GM12874 (cell line): ENCODE data around the gene TSHR.

ENCODE experiments used
- TF ChIP-seq, protein P1 (sequence below): IDR thresholded peaks from 2 replicates; pipeline ENCODE4 v1.5.1; 2011; ENCODE audit warnings: low read depth, mild to moderate bottlenecking, control low read depth, low read length, moderate library complexity; ENCODE audit not compliant: insufficient read depth

TSHR gene

DNA sequence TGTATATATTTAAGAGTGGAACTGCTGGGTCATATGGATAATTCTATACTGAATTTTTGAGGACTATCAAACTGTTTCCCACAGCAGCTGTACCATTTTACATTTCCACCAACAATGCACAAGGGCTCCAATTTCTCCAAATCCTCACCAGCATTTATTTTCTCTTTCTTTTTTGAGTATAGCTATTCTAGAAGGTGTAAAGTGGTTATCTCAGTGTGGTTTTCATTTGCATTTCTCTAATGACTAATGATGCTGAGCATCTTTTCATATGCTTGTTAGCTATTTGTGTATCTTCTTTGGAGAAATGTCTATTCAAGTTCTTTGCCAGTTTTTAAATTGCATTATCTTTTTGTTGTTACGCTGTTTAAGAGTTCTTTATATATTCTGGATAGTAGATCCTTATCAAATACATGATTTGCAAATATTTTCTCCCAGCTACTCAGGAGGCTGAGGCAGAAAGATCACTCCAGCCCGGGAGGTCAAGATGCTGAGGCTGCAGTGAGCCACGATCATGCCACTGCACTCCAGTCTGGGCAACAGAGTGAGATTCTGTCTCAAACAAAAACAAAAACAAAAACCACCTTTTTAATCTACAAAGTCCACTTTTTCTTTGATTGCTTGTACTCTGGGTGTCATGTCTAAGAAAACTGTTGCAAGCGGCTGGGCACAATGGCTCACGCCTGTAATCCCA lies 232.6 kb downstream of the TSHR start:
- TF ChIP-seq, protein P1, sequence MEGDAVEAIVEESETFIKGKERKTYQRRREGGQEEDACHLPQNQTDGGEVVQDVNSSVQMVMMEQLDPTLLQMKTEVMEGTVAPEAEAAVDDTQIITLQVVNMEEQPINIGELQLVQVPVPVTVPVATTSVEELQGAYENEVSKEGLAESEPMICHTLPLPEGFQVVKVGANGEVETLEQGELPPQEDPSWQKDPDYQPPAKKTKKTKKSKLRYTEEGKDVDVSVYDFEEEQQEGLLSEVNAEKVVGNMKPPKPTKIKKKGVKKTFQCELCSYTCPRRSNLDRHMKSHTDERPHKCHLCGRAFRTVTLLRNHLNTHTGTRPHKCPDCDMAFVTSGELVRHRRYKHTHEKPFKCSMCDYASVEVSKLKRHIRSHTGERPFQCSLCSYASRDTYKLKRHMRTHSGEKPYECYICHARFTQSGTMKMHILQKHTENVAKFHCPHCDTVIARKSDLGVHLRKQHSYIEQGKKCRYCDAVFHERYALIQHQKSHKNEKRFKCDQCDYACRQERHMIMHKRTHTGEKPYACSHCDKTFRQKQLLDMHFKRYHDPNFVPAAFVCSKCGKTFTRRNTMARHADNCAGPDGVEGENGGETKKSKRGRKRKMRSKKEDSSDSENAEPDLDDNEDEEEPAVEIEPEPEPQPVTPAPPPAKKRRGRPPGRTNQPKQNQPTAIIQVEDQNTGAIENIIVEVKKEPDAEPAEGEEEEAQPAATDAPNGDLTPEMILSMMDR: no peak

DNA sequence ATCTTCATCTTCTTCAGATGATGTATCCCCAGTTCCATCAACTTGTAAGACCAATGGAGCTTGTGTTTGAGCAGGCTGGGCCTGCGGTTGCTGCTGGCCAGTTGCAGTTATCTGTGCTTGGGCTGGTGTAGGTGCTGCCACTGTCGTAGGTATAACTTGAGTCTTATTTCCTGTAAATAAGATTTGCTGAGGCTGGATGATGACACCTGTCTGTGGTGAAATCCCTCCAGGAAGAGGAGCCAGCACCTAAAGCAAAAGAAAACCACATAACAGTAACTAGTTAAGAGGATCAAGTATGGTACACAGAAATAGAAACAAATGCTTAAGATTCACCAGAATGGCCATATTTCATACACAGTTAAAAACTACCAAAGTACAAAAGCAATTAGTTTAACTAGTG lies 237.2 kb downstream of the TSHR start:
- TF ChIP-seq, protein P1: no peak

DNA sequence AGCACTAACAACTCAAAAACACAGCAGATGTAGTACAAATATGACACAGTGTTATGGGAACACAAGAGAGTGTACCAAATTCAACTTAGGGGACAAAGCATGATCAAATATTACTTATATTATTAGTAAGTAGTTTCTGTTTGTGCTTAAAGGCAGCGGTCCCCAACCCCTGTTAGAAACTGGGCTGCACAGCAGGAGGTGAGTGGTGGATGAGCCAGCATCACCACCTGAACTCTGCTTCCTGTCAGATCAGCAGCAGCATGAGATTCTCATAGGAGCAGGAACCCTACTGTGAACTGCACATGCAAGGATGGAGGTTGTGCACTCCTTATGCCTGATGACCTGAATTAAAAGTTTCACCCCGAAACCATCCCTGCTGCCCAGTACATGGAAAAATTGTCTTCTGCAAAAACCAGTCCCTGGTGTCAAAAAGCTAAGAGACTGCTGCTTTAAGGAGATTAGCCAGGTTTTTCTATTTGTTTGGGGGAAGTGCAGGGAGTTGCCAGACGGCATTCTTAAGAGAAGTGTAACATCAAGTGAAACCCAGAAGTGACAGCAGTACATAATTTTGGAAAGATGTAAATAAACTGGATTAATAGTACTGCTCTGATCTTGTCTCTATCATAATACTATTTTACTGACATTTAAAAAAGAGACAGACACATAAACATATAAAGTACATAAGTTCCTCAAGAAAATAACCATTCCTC lies 238.7 kb downstream of the TSHR start:
- TF ChIP-seq, protein P1: no peak
